Retinal pigment epithelial cell (primary cell): Measurements from ENCODE around the gene SP3.

Experiments
- DNase-seq: peaks from one replicate; pipeline ENCODE4 v3.0.0-alpha.2; 2010; ENCODE audit warnings: low read depth
- H3K4me3 ChIP-seq: 2 replicates; pipeline ENCODE4 v1.5.1; 2011; ENCODE audit warnings: mild to moderate bottlenecking, low read length, control low read depth, moderate library complexity
- TF ChIP-seq, protein P1 (sequence below): conservative IDR thresholded peaks from 2 replicates; pipeline ENCODE4 v1.5.1; 2011; ENCODE audit warnings: low read depth, low read length, control low read depth, inconsistent platforms

The SP3 gene

DNA sequence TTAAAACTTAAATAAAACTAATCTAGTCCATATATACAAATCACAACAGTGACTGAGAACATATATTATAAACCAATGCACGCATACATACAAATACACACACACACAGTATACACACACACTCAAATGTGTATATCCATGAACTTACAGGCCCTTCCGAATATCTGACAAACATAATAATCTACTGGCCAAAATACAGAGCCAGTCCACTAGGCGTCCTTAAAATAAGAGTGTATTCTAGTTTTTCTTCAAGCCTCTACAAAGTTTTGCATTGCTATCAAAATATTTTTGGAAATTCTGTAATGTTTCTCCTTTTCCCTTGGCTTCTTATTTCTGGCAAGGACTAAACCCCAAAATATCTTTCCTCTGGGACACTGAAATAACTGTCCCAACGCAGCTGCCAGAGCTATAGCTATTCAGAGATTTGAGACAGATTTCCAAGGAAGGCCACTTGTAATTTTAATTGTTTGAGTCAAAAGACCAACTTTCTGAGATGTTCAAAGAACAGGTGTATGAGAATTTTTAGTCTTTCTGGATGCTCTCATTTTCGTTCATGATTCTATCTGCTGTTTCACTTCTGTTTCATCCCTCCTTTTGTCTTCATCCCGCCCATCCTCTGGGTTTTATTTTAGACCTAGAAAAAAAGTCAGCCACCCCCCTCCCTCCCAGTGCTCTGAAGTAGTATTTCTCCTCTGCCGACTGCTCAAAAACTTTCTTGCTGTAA is 24.1 kb upstream of the SP3 start:
- TF ChIP-seq, protein P1, sequence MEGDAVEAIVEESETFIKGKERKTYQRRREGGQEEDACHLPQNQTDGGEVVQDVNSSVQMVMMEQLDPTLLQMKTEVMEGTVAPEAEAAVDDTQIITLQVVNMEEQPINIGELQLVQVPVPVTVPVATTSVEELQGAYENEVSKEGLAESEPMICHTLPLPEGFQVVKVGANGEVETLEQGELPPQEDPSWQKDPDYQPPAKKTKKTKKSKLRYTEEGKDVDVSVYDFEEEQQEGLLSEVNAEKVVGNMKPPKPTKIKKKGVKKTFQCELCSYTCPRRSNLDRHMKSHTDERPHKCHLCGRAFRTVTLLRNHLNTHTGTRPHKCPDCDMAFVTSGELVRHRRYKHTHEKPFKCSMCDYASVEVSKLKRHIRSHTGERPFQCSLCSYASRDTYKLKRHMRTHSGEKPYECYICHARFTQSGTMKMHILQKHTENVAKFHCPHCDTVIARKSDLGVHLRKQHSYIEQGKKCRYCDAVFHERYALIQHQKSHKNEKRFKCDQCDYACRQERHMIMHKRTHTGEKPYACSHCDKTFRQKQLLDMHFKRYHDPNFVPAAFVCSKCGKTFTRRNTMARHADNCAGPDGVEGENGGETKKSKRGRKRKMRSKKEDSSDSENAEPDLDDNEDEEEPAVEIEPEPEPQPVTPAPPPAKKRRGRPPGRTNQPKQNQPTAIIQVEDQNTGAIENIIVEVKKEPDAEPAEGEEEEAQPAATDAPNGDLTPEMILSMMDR, result no peak

GRCh38 chr2:173986805-173987204 is 21.6 kb upstream of the SP3 start:
- TF ChIP-seq, protein P1, result no peak
- DNase-seq, result no peak
- H3K4me3 ChIP-seq, result no peak overlapping the region

More for the DNA sequence above, 24.1 kb upstream of the SP3 start:
- DNase-seq, result no peak
- no peak overlapping the region for H3K4me3 ChIP-seq

DNA sequence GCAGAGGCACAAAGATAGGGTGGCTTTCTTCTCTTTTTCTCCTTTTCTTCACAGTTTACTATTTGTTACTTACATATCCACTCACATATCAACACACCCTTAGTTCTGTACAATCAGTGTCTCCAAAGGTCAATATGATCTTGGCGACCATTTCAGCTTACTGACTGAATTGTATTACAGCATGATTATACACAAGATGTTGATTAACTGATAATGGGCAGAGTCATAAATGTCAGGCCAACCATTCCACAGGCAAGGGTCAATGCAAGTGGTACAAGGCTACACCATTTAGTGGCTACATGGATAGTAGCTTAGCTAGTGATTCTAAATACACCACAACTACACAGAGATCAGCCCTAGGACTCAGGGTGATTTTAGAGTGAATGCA is 20.4 kb upstream of the SP3 start:
- TF ChIP-seq, protein P1, result no peak

DNA sequence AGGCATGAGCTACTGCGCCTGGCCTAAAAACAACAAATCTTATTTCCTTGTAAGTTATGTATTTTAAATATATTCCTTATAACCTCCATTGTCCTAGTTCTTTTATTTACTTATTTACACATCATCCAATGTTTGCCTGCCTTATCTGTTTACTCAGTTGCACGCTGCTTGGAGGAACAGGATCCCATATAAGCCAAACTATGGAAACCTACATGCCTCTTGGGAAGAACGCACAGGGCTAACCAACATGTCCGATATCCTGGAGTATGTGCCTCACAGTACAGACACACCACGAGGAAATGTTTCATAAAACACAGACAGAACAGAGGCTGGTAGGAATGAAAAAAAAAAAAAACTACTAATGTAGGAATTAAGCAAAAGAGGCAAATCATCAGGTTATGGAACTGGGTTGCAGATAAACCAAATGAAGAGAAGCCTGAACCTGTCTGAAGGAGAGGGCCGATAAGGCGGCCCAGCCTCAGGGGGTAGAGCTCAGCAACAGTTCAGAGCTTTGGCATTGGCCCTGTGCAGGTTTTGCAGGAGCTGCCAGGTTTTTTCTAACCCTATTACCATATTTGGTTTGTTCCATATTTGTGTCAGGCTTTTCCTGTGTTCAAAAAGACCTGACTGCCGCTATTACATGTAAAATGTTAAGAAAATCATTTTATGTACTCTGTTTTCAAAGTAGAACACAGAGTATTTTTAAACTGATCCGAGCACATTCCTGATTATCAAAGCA is 19.9 kb upstream of the SP3 start:
- DNase-seq, result no peak
- H3K4me3 ChIP-seq, result no peak overlapping the region
- TF ChIP-seq, protein P1, result no peak

More for the DNA sequence above, 20.4 kb upstream of the SP3 start:
- no peak for DNase-seq
- no peak overlapping the region for H3K4me3 ChIP-seq

DNA sequence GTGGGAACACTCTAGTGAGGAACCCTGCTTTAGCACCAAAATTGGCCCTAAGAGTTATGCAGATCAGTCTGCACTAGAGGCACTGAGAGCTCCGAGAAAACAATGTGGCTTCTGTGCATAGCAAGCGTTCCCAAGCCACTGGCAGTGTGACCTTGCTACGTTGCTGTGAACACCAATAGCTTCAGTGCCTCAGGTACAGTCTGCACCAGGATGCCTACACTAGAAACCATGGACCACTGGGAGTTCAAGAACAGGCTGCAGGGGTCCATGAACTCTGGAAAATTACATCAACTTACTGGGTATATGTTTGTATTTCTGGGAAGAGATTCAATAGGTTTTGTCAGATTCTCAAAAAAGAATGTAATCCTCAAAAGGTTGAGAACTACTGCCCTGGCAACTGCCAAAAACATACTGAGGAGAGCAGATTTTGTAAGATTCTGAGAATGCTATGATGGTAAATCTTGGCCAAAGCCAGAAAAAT is 18.3 kb upstream of the SP3 start:
- DNase-seq, result no peak
- H3K4me3 ChIP-seq, result no peak overlapping the region
- TF ChIP-seq, protein P1, result no peak

DNA sequence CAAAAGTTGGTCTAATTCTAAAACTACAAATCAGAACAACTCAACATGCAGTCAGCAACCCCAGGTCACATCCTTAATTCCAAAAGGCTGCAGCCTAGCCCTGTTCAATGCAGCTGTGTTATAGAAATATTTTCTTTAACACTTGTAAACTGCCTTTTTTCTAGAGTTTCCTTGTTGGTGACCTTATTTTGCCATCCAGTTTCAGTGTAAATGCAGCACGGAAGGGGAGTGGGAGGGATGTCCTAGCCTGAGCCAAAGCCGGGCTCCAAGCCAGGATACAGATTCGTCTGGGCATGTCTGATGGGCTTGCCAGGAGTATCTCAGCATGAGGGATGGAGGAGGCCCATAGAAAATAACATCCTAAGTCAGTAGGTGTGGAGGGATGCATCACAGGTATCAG is 17.7 kb upstream of the SP3 start:
- H3K4me3 ChIP-seq, result no peak overlapping the region
- TF ChIP-seq, protein P1, result no peak
- DNase-seq, result no peak
